ENCODE measurements around the gene METTL24.
"Not testable (repeated sequence)": the region's sequence is repeated elsewhere in the genome, so short reads cannot be mapped to it uniquely, and the experiment has no call there.

Gene METTL24

DNA sequence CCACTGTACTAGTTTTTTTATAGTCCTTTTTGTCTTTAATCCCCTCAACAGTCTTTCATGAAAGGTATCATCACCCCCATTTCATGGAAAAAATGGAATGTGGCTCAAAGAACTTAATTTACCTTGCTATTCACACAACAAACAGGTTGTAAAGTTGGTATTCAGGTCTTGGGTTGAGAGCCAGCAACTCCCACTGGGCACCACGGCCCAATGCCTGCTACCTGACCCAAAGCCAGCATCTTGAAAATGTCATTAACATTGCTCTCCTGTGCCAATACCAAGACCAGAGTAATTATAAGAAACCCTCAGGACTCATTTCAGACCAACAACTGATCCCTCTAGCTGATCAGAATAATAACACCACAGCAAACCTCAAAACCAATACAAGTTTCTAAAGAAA, 75.7 kb downstream of the METTL24 start:
- H3K4me3 ChIP-seq (ENCODE audit: low read depth in 1 of 2, low read length in 1 of 2): no peak overlapping the region
- TF ChIP-seq CTCF (IDR thresholded peaks at IDR 0.05): no peak
- H3K4me1 ChIP-seq (ENCODE audit: control insufficient read depth in 1 of 2, insufficient read depth in 1 of 2, low read depth in 1 of 2, low read length in 1 of 2): no peaks in the 10 kb centered on the region
- H3K27ac ChIP-seq: no peak overlapping the region
- H3K9me3 ChIP-seq: no peaks in the 10 kb centered on the region
- H3K27me3 ChIP-seq: no peaks in the 10 kb centered on the region
- no peaks in the 10 kb centered on the region for H3K36me3 ChIP-seq

- no peak for TF ChIP-seq CTCF (IDR thresholded peaks at IDR 0.05)
- no peaks in the 10 kb centered on the region for H3K4me1 ChIP-seq (ENCODE audit: control insufficient read depth in 1 of 2, insufficient read depth in 1 of 2, low read depth in 1 of 2, low read length in 1 of 2)
- no peaks in the 10 kb centered on the region for H3K27me3 ChIP-seq
- no peaks in the 10 kb centered on the region for H3K9me3 ChIP-seq
- H3K4me3 ChIP-seq (ENCODE audit: low read depth in 1 of 2, low read length in 1 of 2): no peak overlapping the region
- no peak overlapping the region for H3K27ac ChIP-seq
- H3K36me3 ChIP-seq: no peaks in the 10 kb centered on the region
These were observed 81.0 kb downstream of the METTL24 start for GRCh38 chr6:110277100-110277665.

DNA sequence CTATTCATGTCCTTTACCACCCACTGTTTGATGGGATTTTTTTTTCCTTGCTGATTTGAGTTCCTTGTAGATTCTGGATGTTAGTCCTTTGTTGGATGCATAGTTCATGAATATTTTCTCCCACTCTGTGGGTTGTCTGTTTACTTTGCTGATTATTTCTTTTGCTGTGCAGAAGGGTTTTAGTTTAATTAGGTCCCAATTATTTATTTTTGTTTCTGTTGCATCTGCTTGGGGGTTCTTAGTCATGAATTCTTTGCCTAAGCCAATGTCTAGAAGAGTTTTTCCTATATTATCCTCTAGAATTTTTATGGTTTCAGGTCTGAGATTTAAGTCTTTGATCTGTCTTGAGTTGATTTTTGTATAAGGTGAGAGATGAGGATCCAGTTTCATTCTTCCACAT, 85.4 kb downstream of the METTL24 start:
- H3K27me3 ChIP-seq; H3K9me3 ChIP-seq; H3K4me3 ChIP-seq (ENCODE audit: low read depth in 1 of 2, low read length in 1 of 2); H3K27ac ChIP-seq; H3K4me1 ChIP-seq (ENCODE audit: control insufficient read depth in 1 of 2, insufficient read depth in 1 of 2, low read depth in 1 of 2, low read length in 1 of 2); H3K36me3 ChIP-seq: not testable (repeated sequence)

GRCh38 chr6:110271732-110272022, 86.5 kb downstream of the METTL24 start:
- Histone ChIP-seq H3K27ac (no peak overlapping the region), H3K27me3 (no peaks in the 10 kb centered on the region), H3K4me3 (ENCODE audit: low read depth in 1 of 2, low read length in 1 of 2) (no peak overlapping the region), H3K36me3 (no peaks in the 10 kb centered on the region), H3K9me3 (no peaks in the 10 kb centered on the region), H3K4me1 (ENCODE audit: control insufficient read depth in 1 of 2, insufficient read depth in 1 of 2, low read depth in 1 of 2, low read length in 1 of 2) (no peaks in the 10 kb centered on the region)
- no peak for TF ChIP-seq CTCF (IDR thresholded peaks at IDR 0.05)

DNA sequence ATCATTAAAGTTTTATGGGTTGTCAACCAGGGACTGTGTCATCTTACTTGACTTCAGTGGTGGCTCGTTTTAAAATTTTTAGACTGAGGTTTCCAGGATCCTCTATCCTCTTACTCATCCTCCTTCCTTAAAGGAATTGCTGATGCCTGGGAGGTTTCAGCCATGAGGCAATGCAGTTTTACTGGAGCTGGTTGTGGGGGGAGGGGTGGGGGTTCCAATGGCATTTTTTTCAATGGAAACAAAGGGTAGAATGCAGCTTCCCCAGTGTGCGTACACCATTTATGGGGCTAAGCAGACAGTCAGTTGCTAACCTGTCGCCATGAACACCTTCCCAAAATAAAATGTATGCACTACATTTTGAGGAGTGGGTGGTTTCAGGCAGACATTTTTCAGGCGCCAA, 88.0 kb downstream of the METTL24 start:
- Histone ChIP-seq H3K27me3 (no peaks in the 10 kb centered on the region), H3K4me1 (ENCODE audit: control insufficient read depth in 1 of 2, insufficient read depth in 1 of 2, low read depth in 1 of 2, low read length in 1 of 2) (no peaks in the 10 kb centered on the region), H3K27ac (no peak overlapping the region), H3K4me3 (ENCODE audit: low read depth in 1 of 2, low read length in 1 of 2) (no peak overlapping the region), H3K9me3 (no peaks in the 10 kb centered on the region), H3K36me3 (no peaks in the 10 kb centered on the region)
- TF ChIP-seq CTCF (IDR thresholded peaks at IDR 0.05): no peak

DNA sequence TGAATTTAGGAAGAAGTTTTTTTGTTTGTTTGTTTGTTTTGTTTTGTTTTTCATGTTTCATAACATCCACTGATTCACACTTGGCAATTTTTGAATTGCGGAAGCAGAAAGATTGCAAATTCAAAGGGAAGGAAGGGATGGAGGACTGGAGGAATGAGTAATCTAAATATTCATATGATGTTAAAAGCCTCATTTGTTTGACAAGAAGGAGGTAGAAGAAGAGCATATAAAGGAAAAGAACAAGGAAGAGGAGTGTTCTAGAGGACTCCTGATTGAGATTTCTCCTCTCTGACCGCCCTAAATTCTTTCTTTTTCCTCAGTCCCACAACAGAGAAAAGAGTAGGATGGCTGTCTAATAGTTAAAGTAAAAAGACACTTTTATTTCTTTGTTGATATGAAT, 88.5 kb downstream of the METTL24 start:
- H3K4me3 ChIP-seq (ENCODE audit: low read depth in 1 of 2, low read length in 1 of 2): no peak overlapping the region
- no peaks in the 10 kb centered on the region for H3K4me1 ChIP-seq (ENCODE audit: control insufficient read depth in 1 of 2, insufficient read depth in 1 of 2, low read depth in 1 of 2, low read length in 1 of 2)
- no peak for TF ChIP-seq CTCF (IDR thresholded peaks at IDR 0.05)
- H3K27ac ChIP-seq: no peak overlapping the region
- H3K36me3 ChIP-seq: no peaks in the 10 kb centered on the region
- H3K9me3 ChIP-seq: no peaks in the 10 kb centered on the region
- no peaks in the 10 kb centered on the region for H3K27me3 ChIP-seq
